Fibroblast of lung (primary cell): ENCODE results near the gene SPRYD3.

Source experiments
- CTCF ChIP-seq, 2 donors: IDR thresholded peaks in 1 of 2; conservative IDR thresholded peaks in 1 of 2; 1 replicate in 1 of 2; 2 replicates in 1 of 2; pipeline ENCODE4 v1.5.1; 2011 to 2012; ENCODE audit warnings: low read length in 2 of 2, control low read depth in 1 of 2, inconsistent platforms in 1 of 2, low read depth in 1 of 2, mild to moderate bottlenecking in 1 of 2
- EZH2 ChIP-seq: IDR thresholded peaks from 2 replicates; pipeline ENCODE4 v1.5.1; 2012; ENCODE audit warnings: low read length, control low read depth, mild to moderate bottlenecking; ENCODE audit errors: missing control alignments

GRCh38 chr12:53049571-53050318 is 29.4 kb downstream of the SPRYD3 start, which contains the start of gene TNS2:
- TF ChIP-seq CTCF (conservative IDR thresholded peaks at IDR 0.05 in 1 of 2, IDR thresholded peaks at IDR 0.05 in 1 of 2; ENCODE audit: low read depth in 1 of 2, low read length in 2 of 2) (no peak), EZH2 (no peak)
